Lower leg skin (tissue), 3 donors: ENCODE measurements around the gene F2RL1.

Experiments
- CTCF ChIP-seq, 3 donors: fragments of 450-650 bp; IDR thresholded peaks; one replicate each; pipeline ENCODE4 v1.5.1; 2016; ENCODE audit warnings: antibody characterized with exemption in 3 of 3, mild to moderate bottlenecking in 3 of 3, moderate library complexity in 2 of 3
- POLR2A ChIP-seq, 2 donors: fragments of 450-650 bp; IDR thresholded peaks; one replicate each; pipeline ENCODE4 v1.6.1; 2016 to 2017; ENCODE audit warnings: antibody characterized with exemption in 2 of 2, mild to moderate bottlenecking in 1 of 2, moderate library complexity in 1 of 2

DNA sequence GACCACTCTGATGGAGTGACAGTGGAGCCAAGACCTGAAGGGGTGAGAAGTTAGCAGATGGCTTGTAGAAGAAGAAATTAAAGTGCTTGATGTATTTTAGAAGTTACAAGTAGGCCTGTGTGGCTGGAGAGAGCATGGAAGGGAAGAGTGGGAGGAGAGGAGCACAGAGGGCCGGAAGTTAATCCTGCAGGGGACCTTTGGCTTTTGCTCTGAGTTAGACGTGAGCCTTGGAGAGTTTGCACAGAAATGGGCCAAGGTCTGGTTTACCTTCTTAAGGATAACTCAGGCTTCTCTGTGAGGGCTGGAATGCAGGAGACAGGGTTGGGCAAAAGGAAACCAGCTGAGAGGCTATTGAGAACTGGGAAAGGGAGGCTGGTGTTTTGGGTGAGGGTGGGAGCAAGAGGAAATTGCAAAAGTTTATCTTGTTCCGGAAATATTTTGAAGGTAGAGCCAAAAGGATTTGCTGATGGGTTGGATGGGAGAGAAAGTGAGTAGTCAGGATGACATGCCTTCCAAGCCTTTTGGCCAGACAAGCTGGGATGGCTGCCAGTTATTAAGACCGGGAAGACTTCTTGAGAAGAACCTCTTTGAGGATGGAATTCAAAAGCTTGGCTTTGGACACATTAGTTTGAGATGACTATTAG, 17.5 kb upstream of the F2RL1 start:
- TF ChIP-seq CTCF (IDR thresholded peaks at IDR 0.05): no peak
- no peak for TF ChIP-seq POLR2A (IDR thresholded peaks at IDR 0.05)
